WTC11 (cell line): ENCODE results near the gene RIGI. TPM values are rescaled to one million over a fixed set of nuclear protein-coding genes. Genes with fewer than 3 reads are reported as not detected.

Experiments
- ATAC-seq: fragments of 200-7000 bp; cut with Tn5 transposase; 2 replicates; pipeline ENCODE4 v1.10.0; 2021; ENCODE audit warnings: mild to moderate bottlenecking, moderate library complexity
- CTCF ChIA-PET: fragments of 300-600 bp; sonication (Branson Sonifier 250); formaldehyde crosslinking; loops from one replicate; lab custom pipeline; 2021; ENCODE audit warnings: antibody characterized with exemption; lab: Charles Lee
- POLR2A ChIA-PET: fragments of 350-600 bp; sonication (Branson Sonifier 250); formaldehyde crosslinking; loops from one replicate; lab custom pipeline; 2021; ENCODE audit warnings: antibody characterized with exemption; lab: Charles Lee
- DNase-seq: peaks from one replicate; pipeline ENCODE4 v3.0.0; 2021; ENCODE audit warnings: low spot score
- H3K27ac Mint-ChIP-seq: 2 replicates; pipeline ENCODE4 v1.8.0; 2021; ENCODE audit warnings: mixed read lengths
- H3K27me3 Mint-ChIP-seq: 2 replicates; pipeline ENCODE4 v1.8.0; 2021; ENCODE audit warnings: low read depth, mild to moderate bottlenecking, moderate library complexity, mixed read lengths
- H3K36me3 Mint-ChIP-seq: 2 replicates; pipeline ENCODE4 v1.8.0; 2021; ENCODE audit warnings: mixed read lengths
- H3K4me1 Mint-ChIP-seq: 2 replicates; pipeline ENCODE4 v1.8.0; 2022; ENCODE audit warnings: mixed read lengths
- H3K4me3 Mint-ChIP-seq: 2 replicates; pipeline ENCODE4 v1.8.0; 2021; ENCODE audit warnings: mild to moderate bottlenecking, moderate library complexity, mixed read lengths
- H3K9me3 Mint-ChIP-seq: 2 replicates; pipeline ENCODE4 v1.8.0; 2021; ENCODE audit warnings: mixed read lengths
- ESRRA ChIP-seq: sonication (generic); formaldehyde crosslinking; IDR thresholded peaks from 2 replicates; pipeline ENCODE4 v1.8.1; 2022; ENCODE audit warnings: mild to moderate bottlenecking, missing genetic modification reagents, borderline replicate concordance
- GTF2I ChIP-seq: fragments of 250-450 bp; sonication (Bioruptor Pico); conservative IDR thresholded peaks from 2 replicates; pipeline ENCODE4 v1.4.0; 2021; ENCODE audit warnings: mild to moderate bottlenecking
- HMGA2 ChIP-seq: fragments of 250-450 bp; sonication (Bioruptor Pico); IDR thresholded peaks from 2 replicates; pipeline ENCODE4 v1.4.0; 2021; ENCODE audit warnings: mild to moderate bottlenecking, moderate library complexity
- IRF2 ChIP-seq: sonication (generic); formaldehyde crosslinking; IDR thresholded peaks from 2 replicates; pipeline ENCODE4 v1.8.0; 2022; ENCODE audit warnings: low read depth, missing genetic modification reagents, borderline replicate concordance
- JUN ChIP-seq: sonication (generic); formaldehyde crosslinking; IDR thresholded peaks from 2 replicates; pipeline ENCODE4 v1.8.0; 2023; ENCODE audit warnings: mild to moderate bottlenecking, missing genetic modification reagents
- SOX15 ChIP-seq: fragments of 250-450 bp; sonication (Bioruptor Pico); IDR thresholded peaks from 2 replicates; pipeline ENCODE4 v1.9.0; 2021; ENCODE audit warnings: mild to moderate bottlenecking
- TCF7 ChIP-seq: sonication (generic); formaldehyde crosslinking; IDR thresholded peaks from 2 replicates; pipeline ENCODE4 v1.8.0; 2022; ENCODE audit warnings: mild to moderate bottlenecking, low read depth, missing genetic modification reagents, moderate library complexity
- TEAD1 ChIP-seq: sonication (generic); formaldehyde crosslinking; IDR thresholded peaks from 2 replicates; pipeline ENCODE4 v1.8.0; 2022; ENCODE audit warnings: mild to moderate bottlenecking, missing genetic modification reagents
- TEAD4 ChIP-seq: sonication (generic); formaldehyde crosslinking; IDR thresholded peaks from 2 replicates; pipeline ENCODE4 v1.8.0; 2022; ENCODE audit warnings: mild to moderate bottlenecking, missing genetic modification reagents
- total RNA-seq: library from RNA; stranded (reverse); gene quantifications from 3 replicates; pipeline ENCODE4 v1.2.3, GENCODE V29; 2021
- TF ChIP-seq, protein P1 (sequence below): sonication (generic); formaldehyde crosslinking; IDR thresholded peaks from 2 replicates; pipeline ENCODE4 v1.8.1; 2022; ENCODE audit warnings: missing genetic modification reagents, borderline replicate concordance
- TF ChIP-seq, protein P2 (sequence below): fragments of 200-600 bp; IDR thresholded peaks from 2 replicates; pipeline ENCODE4 v1.8.0; 2022; ENCODE audit warnings: antibody characterized with exemption
- TF ChIP-seq, protein P3 (sequence below): sonication (generic); formaldehyde crosslinking; IDR thresholded peaks from 2 replicates; pipeline ENCODE4 v1.8.1; 2023; ENCODE audit warnings: mild to moderate bottlenecking, missing genetic modification reagents
- TF ChIP-seq, protein P4 (sequence below): fragments of 250-450 bp; sonication (Bioruptor Pico); IDR thresholded peaks from 2 replicates; pipeline ENCODE4 v1.9.0; 2021; ENCODE audit warnings: mild to moderate bottlenecking
- TF ChIP-seq, protein P5 (sequence below): sonication (generic); formaldehyde crosslinking; IDR thresholded peaks from 2 replicates; pipeline ENCODE4 v1.8.1; 2023; ENCODE audit warnings: mild to moderate bottlenecking, missing genetic modification reagents
- TF ChIP-seq, protein P6 (sequence below): fragments of 250-450 bp; sonication (Bioruptor Pico); IDR thresholded peaks from 2 replicates; pipeline ENCODE4 v1.9.0; 2021; ENCODE audit warnings: mild to moderate bottlenecking, borderline replicate concordance
- TF ChIP-seq, protein P7 (sequence below): sonication (generic); formaldehyde crosslinking; IDR thresholded peaks from 2 replicates; pipeline ENCODE4 v1.8.1; 2022; ENCODE audit warnings: mild to moderate bottlenecking, missing genetic modification reagents, moderate library complexity, borderline replicate concordance

Gene RIGI
- total RNA-seq, 1 experiment from 2014 or later = 7.5 TPM

DNA sequence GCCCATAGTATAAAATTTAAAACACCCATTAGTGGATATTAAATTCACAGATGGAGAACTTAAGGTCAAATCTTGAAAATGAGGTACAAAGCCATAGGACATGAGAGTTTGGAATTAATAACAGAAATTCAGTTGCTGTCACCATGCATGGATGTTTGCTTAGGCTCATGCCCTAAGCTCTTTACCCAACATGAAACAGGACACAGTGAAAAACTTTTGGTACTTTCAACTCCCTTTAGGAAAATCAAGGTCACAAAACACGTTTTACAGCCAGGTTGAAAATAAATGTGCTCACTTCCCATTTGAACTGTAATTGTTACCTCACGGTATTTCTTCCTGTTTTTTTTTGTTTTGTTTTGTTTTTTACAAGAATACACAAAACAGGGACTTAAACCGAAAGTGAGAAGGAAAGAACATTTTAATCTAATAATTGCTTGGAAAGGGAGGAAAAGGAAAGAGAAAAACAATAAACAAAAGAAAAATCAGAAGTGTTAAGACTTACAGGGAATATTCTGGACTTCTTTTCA, 32.5 kb upstream of the RIGI start:
- Mint-ChIP-seq H3K27ac (no peak overlapping the region), H3K36me3 (no peaks in the 10 kb centered on the region), H3K9me3 (no peaks in the 10 kb centered on the region), H3K4me1 (peaks cover 3% of the 10 kb centered on the region), H3K27me3 (no peaks in the 10 kb centered on the region), H3K4me3 (no peak overlapping the region)
- ChIA-PET CTCF (interaction anchor here (0.6 to 1.7 kb wide), 4 partner anchors 14 to 180 kb away, joined by 3 to 4 read pairs (median 3); partner anchors contain the start of gene RIGI), POLR2A (no interaction called here)
- no peak for ATAC-seq
- TF ChIP-seq ESRRA (CRISPR knock-in tag) (no peak), TCF7 (CRISPR knock-in tag) (no peak), JUN (CRISPR knock-in tag) (no peak), GTF2I (CRISPR knock-in tag) (no peak), HMGA2 (CRISPR knock-in tag) (no peak), TEAD1 (CRISPR knock-in tag) (no peak), IRF2 (no peak), TEAD4 (CRISPR knock-in tag) (no peak), SOX15 (CRISPR knock-in tag) (no peak)
- TF ChIP-seq, protein P1, sequence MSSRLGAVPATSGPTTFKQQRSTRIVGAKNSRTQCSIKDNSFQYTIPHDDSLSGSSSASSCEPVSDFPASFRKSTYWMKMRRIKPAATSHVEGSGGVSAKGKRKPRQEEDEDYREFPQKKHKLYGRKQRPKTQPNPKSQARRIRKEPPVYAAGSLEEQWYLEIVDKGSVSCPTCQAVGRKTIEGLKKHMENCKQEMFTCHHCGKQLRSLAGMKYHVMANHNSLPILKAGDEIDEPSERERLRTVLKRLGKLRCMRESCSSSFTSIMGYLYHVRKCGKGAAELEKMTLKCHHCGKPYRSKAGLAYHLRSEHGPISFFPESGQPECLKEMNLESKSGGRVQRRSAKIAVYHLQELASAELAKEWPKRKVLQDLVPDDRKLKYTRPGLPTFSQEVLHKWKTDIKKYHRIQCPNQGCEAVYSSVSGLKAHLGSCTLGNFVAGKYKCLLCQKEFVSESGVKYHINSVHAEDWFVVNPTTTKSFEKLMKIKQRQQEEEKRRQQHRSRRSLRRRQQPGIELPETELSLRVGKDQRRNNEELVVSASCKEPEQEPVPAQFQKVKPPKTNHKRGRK (CRISPR knock-in tag) = no peak
- TF ChIP-seq, protein P2, sequence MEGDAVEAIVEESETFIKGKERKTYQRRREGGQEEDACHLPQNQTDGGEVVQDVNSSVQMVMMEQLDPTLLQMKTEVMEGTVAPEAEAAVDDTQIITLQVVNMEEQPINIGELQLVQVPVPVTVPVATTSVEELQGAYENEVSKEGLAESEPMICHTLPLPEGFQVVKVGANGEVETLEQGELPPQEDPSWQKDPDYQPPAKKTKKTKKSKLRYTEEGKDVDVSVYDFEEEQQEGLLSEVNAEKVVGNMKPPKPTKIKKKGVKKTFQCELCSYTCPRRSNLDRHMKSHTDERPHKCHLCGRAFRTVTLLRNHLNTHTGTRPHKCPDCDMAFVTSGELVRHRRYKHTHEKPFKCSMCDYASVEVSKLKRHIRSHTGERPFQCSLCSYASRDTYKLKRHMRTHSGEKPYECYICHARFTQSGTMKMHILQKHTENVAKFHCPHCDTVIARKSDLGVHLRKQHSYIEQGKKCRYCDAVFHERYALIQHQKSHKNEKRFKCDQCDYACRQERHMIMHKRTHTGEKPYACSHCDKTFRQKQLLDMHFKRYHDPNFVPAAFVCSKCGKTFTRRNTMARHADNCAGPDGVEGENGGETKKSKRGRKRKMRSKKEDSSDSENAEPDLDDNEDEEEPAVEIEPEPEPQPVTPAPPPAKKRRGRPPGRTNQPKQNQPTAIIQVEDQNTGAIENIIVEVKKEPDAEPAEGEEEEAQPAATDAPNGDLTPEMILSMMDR = no peak
- TF ChIP-seq, protein P3, sequence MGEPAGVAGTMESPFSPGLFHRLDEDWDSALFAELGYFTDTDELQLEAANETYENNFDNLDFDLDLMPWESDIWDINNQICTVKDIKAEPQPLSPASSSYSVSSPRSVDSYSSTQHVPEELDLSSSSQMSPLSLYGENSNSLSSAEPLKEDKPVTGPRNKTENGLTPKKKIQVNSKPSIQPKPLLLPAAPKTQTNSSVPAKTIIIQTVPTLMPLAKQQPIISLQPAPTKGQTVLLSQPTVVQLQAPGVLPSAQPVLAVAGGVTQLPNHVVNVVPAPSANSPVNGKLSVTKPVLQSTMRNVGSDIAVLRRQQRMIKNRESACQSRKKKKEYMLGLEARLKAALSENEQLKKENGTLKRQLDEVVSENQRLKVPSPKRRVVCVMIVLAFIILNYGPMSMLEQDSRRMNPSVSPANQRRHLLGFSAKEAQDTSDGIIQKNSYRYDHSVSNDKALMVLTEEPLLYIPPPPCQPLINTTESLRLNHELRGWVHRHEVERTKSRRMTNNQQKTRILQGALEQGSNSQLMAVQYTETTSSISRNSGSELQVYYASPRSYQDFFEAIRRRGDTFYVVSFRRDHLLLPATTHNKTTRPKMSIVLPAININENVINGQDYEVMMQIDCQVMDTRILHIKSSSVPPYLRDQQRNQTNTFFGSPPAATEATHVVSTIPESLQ (CRISPR knock-in tag) = no peak
- TF ChIP-seq, protein P4, sequence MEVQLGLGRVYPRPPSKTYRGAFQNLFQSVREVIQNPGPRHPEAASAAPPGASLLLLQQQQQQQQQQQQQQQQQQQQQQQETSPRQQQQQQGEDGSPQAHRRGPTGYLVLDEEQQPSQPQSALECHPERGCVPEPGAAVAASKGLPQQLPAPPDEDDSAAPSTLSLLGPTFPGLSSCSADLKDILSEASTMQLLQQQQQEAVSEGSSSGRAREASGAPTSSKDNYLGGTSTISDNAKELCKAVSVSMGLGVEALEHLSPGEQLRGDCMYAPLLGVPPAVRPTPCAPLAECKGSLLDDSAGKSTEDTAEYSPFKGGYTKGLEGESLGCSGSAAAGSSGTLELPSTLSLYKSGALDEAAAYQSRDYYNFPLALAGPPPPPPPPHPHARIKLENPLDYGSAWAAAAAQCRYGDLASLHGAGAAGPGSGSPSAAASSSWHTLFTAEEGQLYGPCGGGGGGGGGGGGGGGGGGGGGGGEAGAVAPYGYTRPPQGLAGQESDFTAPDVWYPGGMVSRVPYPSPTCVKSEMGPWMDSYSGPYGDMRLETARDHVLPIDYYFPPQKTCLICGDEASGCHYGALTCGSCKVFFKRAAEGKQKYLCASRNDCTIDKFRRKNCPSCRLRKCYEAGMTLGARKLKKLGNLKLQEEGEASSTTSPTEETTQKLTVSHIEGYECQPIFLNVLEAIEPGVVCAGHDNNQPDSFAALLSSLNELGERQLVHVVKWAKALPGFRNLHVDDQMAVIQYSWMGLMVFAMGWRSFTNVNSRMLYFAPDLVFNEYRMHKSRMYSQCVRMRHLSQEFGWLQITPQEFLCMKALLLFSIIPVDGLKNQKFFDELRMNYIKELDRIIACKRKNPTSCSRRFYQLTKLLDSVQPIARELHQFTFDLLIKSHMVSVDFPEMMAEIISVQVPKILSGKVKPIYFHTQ (CRISPR knock-in tag) = no peak
- TF ChIP-seq, protein P5, sequence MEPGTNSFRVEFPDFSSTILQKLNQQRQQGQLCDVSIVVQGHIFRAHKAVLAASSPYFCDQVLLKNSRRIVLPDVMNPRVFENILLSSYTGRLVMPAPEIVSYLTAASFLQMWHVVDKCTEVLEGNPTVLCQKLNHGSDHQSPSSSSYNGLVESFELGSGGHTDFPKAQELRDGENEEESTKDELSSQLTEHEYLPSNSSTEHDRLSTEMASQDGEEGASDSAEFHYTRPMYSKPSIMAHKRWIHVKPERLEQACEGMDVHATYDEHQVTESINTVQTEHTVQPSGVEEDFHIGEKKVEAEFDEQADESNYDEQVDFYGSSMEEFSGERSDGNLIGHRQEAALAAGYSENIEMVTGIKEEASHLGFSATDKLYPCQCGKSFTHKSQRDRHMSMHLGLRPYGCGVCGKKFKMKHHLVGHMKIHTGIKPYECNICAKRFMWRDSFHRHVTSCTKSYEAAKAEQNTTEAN (CRISPR knock-in tag) = no peak
- TF ChIP-seq, protein P6, sequence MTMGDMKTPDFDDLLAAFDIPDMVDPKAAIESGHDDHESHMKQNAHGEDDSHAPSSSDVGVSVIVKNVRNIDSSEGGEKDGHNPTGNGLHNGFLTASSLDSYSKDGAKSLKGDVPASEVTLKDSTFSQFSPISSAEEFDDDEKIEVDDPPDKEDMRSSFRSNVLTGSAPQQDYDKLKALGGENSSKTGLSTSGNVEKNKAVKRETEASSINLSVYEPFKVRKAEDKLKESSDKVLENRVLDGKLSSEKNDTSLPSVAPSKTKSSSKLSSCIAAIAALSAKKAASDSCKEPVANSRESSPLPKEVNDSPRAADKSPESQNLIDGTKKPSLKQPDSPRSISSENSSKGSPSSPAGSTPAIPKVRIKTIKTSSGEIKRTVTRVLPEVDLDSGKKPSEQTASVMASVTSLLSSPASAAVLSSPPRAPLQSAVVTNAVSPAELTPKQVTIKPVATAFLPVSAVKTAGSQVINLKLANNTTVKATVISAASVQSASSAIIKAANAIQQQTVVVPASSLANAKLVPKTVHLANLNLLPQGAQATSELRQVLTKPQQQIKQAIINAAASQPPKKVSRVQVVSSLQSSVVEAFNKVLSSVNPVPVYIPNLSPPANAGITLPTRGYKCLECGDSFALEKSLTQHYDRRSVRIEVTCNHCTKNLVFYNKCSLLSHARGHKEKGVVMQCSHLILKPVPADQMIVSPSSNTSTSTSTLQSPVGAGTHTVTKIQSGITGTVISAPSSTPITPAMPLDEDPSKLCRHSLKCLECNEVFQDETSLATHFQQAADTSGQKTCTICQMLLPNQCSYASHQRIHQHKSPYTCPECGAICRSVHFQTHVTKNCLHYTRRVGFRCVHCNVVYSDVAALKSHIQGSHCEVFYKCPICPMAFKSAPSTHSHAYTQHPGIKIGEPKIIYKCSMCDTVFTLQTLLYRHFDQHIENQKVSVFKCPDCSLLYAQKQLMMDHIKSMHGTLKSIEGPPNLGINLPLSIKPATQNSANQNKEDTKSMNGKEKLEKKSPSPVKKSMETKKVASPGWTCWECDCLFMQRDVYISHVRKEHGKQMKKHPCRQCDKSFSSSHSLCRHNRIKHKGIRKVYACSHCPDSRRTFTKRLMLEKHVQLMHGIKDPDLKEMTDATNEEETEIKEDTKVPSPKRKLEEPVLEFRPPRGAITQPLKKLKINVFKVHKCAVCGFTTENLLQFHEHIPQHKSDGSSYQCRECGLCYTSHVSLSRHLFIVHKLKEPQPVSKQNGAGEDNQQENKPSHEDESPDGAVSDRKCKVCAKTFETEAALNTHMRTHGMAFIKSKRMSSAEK (CRISPR knock-in tag) = no peak
- TF ChIP-seq, protein P7, sequence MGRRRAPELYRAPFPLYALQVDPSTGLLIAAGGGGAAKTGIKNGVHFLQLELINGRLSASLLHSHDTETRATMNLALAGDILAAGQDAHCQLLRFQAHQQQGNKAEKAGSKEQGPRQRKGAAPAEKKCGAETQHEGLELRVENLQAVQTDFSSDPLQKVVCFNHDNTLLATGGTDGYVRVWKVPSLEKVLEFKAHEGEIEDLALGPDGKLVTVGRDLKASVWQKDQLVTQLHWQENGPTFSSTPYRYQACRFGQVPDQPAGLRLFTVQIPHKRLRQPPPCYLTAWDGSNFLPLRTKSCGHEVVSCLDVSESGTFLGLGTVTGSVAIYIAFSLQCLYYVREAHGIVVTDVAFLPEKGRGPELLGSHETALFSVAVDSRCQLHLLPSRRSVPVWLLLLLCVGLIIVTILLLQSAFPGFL (CRISPR knock-in tag) = no peak
- no peak for DNase-seq
